Cardiac fibroblast (primary cell): ENCODE measurements around the gene CDH8.
"Not testable (repeated sequence)": the region's sequence is repeated elsewhere in the genome, so short reads cannot be mapped to it uniquely, and the experiment has no call there.

Experiments
- DNase-seq, 2 donors: peaks; one replicate each; pipeline versions ENCODE4 v3.0.0 to v3.0.0-alpha.2; 2010; ENCODE audit warnings: low read depth in 2 of 2
- H3K4me3 ChIP-seq, 2 donors: replicated peaks in 1 of 2; 1 replicate in 1 of 2; 2 replicates in 1 of 2; pipeline ENCODE4 v1.5.1; 2011; ENCODE audit warnings: low read depth in 2 of 2, low read length in 2 of 2, mild to moderate bottlenecking in 2 of 2, moderate library complexity in 1 of 2
- CTCF ChIP-seq: IDR thresholded peaks from one replicate; pipeline ENCODE4 v1.5.1; 2011; ENCODE audit warnings: low read depth, mild to moderate bottlenecking, low read length, inconsistent platforms

The CDH8 gene

DNA sequence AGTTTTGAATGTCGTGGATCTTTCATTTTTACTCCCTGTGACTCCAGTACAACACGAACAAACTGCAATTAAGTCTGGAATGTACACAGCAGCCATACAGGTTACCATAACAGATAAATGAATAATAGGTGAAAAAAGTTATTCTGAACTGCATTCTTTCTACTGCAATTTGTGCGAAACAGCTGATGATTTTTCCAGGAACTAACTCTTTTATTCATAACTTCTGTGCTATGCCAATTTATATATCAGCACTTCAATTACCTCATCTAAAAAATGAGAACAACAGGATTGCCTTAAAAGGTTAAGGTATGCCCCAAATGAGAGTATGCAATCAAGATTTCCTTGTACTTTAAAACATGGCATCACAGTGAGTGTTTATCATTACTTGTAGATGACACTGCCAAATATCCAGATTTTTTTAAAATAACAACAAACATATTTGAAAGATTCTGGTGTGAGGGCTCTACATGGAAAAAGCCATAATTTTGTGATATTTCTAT is 238.9 kb downstream of the CDH8 start:
- TF ChIP-seq CTCF: no peak
- no peak overlapping the region for H3K4me3 ChIP-seq

GRCh38 chr16:61792194-61792909 is 243.9 kb downstream of the CDH8 start:
- TF ChIP-seq CTCF: no peak
- peak; percentile 6 to 91 for DNase-seq
- no peak overlapping the region for H3K4me3 ChIP-seq

More for the DNA sequence above, 238.9 kb downstream of the CDH8 start:
- peak in 1 of 2 donors; percentile 9 for DNase-seq

- no peak overlapping the region for H3K4me3 ChIP-seq
- TF ChIP-seq CTCF: no peak
- peak in 1 of 2 donors; percentile 24 for DNase-seq
These were observed 244.8 kb downstream of the CDH8 start for GRCh38 chr16:61791464-61791863.

DNA sequence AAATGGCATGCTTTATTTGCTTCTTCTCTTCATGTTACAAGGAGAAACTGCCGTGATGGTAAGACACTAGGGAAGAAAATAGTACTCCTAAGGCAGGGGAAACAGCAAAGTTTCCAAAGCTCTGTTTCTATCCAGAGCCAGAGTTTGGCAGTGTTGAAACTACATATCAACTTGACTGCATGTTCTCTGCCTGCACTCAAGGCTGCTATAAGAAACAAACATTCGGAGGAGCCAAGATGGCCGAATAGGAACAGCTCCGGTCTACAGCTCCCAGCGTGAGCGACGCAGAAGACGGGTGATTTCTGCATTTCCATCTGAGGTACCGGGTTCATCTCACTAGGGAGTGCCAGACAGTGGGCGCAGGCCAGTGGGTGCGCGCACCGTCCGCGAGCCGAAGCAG is 254.4 kb downstream of the CDH8 start:
- H3K4me3 ChIP-seq, DNase-seq: not testable (repeated sequence)

GRCh38 chr16:61780161-61780560 is 256.1 kb downstream of the CDH8 start:
- TF ChIP-seq CTCF: no peak
- DNase-seq: no peak
- no peak overlapping the region for H3K4me3 ChIP-seq

- TF ChIP-seq CTCF: no peak
- no peak for DNase-seq
- H3K4me3 ChIP-seq: no peak overlapping the region
These were observed 265.9 kb downstream of the CDH8 start for GRCh38 chr16:61770301-61770700.

DNA sequence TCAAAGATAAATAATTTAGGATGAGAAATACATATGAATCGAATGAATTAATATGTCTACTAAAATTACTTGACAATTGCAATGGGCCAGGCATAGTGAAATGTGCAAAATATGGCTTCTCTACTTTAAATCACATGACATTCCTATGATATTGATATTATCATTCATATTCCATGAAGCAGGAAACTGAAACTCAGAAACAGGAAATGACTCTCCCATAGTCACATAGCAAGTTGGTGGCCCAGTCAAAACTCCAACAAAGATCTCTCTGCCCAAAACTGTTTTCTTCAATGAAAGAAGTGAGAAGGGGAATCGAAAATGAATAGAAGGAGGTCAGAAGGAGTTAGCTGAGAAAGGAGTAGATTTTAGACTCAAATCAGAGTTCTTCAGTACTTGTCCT is 272.2 kb downstream of the CDH8 start:
- no peak overlapping the region for H3K4me3 ChIP-seq
- TF ChIP-seq CTCF: no peak
- no peak for DNase-seq
